CD4-positive, alpha-beta T cell treated with Interleukin-2 at 100 ng/mL for 4 hours (primary cell): ENCODE results near the gene DNAH1.

Experiments used
- DNase-seq: peaks from one replicate; pipeline ENCODE4 v3.0.0-alpha.2; 2020; ENCODE audit warnings: low spot score

Gene DNAH1

GRCh38 chr3:52391096-52391495, 75.0 kb downstream of the DNAH1 start:
- no peak for DNase-seq

DNA sequence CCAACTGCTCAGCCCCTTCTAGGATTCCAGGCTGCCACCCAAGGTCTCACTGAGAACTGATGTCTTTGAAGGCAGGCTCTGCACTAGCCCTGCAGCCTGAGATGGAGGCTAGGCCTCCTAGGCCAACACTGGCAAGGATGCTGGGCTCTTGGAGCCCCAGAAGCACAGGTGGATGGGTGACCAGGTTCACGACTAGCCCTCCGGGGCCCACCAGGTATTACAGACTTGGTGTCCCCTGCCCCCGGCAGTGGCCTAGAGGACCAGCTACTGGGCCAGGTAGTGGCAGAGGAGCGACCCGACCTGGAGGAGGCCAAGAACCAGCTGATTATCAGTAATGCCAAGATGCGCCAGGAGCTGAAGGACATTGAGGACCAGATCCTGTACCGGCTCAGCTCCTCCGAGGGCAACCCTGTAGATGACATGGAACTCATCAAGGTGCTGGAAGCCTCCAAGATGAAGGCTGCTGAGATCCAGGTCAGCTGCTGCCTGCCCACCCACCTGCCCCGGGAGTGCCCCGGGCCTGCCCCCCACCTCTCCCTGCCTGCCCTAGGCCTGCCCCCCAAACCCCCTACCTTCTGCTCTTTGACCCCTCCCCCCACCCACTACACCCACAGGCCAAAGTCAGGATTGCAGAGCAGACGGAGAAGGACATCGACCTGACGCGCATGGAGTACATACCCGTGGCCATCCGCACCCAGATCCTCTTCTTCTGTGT, 76.3 kb downstream of the DNAH1 start:
- no peak for DNase-seq

- DNase-seq: no peak
Measured at GRCh38 chr3:52393131-52393807, 77.2 kb downstream of the DNAH1 start.

- no peak for DNase-seq
Measured at GRCh38 chr3:52393959-52394670, 78.0 kb downstream of the DNAH1 start.

- DNase-seq: no peak
Measured at GRCh38 chr3:52394751-52395502, 78.8 kb downstream of the DNAH1 start.

- DNase-seq: no peak
Measured at GRCh38 chr3:52395503-52395865, 79.4 kb downstream of the DNAH1 start.

DNA sequence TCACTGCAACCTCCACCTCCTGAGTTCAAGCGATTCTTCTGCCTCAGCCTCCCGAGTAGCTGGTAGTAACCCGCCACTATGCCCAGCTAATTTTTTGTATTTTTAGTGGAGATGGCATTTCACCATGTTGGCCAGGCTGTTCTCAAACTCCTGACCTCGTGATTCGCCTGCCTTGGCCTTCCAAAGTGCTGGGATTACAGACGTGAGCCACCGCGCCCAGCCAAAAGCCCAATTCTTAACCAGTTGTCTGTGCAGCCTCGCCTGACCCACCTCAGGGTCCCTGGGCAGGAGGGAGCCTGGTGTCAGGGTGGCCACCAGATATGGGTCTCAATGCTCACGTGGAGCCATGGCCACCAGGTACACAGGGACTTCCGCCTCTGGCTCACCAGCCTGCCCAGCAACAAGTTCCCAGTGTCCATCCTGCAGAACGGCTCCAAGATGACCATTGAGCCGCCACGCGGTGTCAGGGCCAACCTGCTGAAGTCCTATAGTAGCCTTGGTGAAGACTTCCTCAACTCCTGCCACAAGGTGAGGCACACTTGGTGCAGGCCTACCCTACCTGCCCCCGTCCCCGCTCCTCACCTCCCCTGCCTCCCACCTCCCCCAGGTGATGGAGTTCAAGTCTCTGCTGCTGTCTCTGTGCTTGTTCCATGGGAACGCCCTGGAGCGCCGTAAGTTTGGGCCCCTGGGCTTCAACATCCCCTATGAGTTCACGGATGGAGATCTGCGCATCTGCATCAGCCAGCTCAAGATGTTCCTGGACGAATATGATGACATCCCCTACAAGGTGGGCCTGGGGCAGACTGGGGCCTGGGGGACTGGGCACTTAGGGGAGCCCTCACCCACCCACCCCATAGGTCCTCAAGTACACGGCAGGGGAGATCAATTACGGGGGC, 80.1 kb downstream of the DNAH1 start:
- DNase-seq: no peak

DNA sequence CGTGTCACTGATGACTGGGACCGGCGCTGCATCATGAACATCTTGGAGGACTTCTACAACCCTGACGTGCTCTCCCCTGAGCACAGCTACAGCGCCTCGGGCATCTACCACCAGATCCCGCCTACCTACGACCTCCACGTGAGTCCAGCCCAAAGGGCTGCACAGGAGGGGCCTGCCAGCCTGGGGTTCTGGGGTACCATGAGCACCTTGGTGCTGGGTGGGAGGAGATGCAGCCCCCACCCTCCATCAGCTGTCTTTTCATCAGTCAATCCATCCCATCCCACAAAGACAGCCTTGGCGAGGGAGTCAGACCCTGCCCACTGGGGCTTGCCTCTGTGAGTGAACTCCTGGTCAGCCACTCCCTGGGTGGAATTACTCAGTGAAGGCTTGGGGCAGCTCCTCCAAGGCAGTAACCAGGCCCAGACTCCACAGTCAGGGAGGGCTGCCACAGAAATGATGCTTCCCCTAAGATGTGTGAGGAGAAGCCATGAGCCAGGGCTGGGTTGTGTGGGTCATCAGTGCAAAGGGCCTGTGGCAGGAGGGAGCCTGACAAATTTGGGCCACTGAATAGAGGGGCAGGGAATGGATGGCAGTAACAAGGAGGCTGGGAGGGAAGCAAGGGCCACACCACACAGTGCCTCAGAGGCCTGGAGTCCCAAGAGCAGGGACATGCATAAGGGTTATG, 80.9 kb downstream of the DNAH1 start:
- DNase-seq: no peak

- no peak for DNase-seq
Measured at GRCh38 chr3:52397676-52398399, 81.7 kb downstream of the DNAH1 start.

- DNase-seq: no peak
Measured at GRCh38 chr3:52398670-52399081, 82.6 kb downstream of the DNAH1 start.

DNA sequence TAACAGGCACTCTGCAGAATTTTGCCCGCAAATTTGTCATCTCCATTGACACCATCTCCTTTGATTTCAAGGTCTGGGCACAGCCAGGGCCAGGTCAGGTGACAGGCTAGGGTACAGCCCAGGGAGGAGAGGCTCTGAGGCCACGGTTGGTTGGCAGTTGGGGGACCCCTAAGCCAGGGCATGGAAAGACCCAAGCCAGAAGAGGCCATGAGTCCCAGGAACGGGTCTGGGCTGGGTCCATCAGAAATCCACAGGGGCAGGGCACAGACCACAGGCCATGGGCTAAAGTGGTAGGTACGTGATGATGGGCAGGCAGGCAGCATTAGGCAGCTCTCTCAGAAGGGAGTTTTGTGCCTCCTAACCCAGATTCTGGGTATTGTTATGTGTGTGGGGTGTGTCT, 83.0 kb downstream of the DNAH1 start:
- no peak for DNase-seq

DNA sequence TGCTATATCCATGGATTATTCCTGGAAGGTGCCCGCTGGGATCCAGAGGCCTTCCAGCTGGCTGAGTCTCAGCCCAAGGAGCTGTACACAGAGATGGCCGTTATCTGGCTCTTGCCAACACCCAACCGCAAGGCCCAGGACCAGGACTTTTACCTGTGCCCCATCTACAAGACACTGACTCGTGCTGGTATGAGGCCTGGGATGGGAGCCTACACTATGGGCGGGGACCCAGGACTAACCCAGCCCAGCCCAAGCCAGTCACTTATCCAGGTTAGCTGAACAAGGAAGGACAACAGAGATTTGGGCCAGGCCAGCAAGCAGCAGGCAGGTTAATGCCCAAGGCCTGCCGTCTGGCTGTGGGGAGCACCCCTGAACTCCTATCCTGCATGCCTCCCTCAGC, 83.5 kb downstream of the DNAH1 start:
- no peak for DNase-seq

DNA sequence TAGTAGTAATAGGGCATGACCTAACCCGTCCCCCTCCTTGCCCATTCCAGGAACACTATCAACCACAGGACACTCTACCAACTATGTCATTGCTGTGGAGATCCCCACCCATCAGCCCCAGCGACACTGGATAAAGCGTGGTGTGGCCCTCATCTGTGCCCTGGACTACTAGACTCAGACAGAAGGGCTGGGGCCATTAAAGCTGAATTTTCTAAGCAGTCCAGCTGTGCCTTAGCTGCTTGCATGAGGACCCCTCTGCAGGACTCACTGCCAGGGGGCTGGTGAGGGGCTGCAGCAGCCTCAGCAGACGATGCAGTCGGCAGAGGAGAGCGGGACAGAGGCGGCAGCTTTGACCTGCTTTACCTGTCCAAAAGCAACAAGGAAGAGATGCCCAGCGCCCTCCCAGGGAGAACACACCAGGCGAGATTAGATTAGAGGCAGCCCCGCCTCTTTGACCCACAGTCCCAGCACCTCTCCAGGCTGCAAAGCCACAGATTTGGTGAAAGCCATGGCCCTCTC, 84.2 kb downstream of the DNAH1 start:
- no peak for DNase-seq

DNA sequence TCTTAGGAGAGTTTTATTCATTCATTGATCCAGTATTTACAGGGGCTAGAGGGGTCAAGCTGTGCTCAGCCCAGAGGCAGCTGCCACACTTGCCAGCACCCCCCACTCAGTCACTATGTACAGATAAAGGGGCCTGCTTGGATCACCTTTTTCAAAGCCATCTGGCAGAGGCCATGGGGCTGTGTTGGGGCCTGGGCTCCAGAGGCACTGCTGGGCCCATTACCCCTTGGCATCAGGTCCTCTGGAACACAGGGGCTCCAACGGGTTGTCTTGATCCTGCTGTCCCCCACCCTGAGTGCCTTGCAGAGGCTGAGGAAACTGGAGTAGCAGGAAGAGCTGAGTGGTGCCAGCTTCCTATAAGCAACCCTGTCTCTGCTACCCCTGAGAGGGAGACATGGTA, 84.9 kb downstream of the DNAH1 start:
- DNase-seq: no peak

DNA sequence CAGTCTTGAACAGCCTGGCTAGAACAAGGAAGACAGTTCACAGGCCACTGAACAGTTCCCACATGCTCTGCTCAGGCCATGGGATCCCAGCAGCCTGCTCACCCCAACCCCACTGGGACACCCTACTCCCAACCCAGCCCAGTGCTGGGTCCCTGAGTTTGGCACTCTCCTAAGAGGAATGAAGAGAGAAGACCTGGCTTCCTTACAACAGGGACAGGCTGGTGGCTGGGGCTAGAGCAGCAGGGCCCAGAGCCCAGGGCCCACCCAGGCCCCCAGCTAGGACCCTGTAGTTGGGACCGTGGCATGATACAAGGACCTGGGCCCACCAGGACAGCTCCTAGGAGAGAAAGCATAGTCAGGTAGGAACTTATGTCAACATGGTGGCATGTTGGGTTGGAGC, 85.4 kb downstream of the DNAH1 start:
- DNase-seq: no peak

- no peak for DNase-seq
Measured at GRCh38 chr3:52402101-52402521, 86.0 kb downstream of the DNAH1 start.

GRCh38 chr3:52402706-52403270, 86.7 kb downstream of the DNAH1 start:
- no peak for DNase-seq

GRCh38 chr3:52403271-52403841, 87.2 kb downstream of the DNAH1 start:
- no peak for DNase-seq

DNA sequence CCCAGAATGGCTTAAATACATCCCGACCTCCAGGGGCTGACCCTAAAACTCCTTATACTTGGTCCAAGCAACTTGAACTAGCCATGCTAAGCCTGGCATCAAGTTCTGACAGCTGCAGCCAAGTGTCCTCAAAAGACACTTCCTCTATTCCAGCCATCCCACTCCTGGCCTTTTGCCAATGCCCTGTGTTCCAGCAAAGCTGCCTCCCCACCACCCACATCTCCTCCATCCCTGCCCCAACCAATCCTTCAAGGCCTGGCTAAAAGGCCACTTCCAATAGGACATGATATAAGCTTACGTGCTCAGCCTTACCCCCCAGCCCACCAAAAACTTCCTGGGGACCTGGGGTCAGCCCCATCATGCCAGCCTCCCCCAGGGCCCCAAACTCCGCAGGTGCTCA, 87.8 kb downstream of the DNAH1 start:
- DNase-seq: no peak
